Mesothelial cell of epicardium (in vitro differentiated cells): Measurements from ENCODE around the gene GCA. TPM values are rescaled to one million over a fixed set of nuclear protein-coding genes. Genes with fewer than 3 reads are reported as not detected.
A peak's percentile ranks its signal among the peaks of the same experiment; 100 is the strongest.

Source experiments
- DNase-seq, 2 experiments: peaks; one replicate each; pipeline ENCODE4 v3.0.0; 2021; ENCODE audit warnings: low spot score in 2 of 2; ENCODE audit not compliant: unreplicated experiment in 2 of 2
- H3K27ac Mint-ChIP-seq: 2 replicates; pipeline ENCODE4 v1.8.0; 2021; ENCODE audit warnings: mixed read lengths
- H3K27me3 Mint-ChIP-seq: 2 replicates; pipeline ENCODE4 v1.8.0; 2021; ENCODE audit warnings: low read depth, mixed read lengths
- H3K36me3 Mint-ChIP-seq: 2 replicates; pipeline ENCODE4 v1.8.0; 2021; ENCODE audit warnings: mixed read lengths
- H3K4me1 Mint-ChIP-seq: 2 replicates; pipeline ENCODE4 v1.8.0; 2021; ENCODE audit warnings: mixed read lengths
- H3K4me3 Mint-ChIP-seq: 2 replicates; pipeline ENCODE4 v1.8.0; 2021; ENCODE audit warnings: mild to moderate bottlenecking, moderate library complexity, mixed read lengths
- H3K9me3 Mint-ChIP-seq: 2 replicates; pipeline ENCODE4 v1.8.0; 2021; ENCODE audit warnings: mixed read lengths
- CTCF ChIP-seq: fragments of 200-600 bp; sonication (generic); IDR thresholded peaks from one replicate; pipeline ENCODE4 v1.5.0; 2021; ENCODE audit warnings: antibody characterized with exemption; ENCODE audit not compliant: unreplicated experiment
- total RNA-seq: library from RNA; stranded (reverse); gene quantifications from 3 replicates; pipeline ENCODE4 v1.2.1, GENCODE V29; 2021

Gene GCA
- total RNA-seq, 1 donor from 2014 or later: 40.5 TPM

- Mint-ChIP-seq H3K4me3 (no peak overlapping the region), H3K27me3 (peaks cover 7% of the 10 kb centered on the region), H3K27ac (no peak overlapping the region), H3K9me3 (no peaks in the 10 kb centered on the region), H3K36me3 (no peaks in the 10 kb centered on the region), H3K4me1 (peaks cover 23% of the 10 kb centered on the region)
- no peak for TF ChIP-seq CTCF
- no peak for DNase-seq
These were observed 22.9 kb upstream of the GCA start for GRCh38 chr2:162320864-162321517.

GRCh38 chr2:162324953-162325352 lies 19.0 kb upstream of the GCA start:
- TF ChIP-seq CTCF: no peak
- H3K4me1 Mint-ChIP-seq: peaks cover 3% of the 10 kb centered on the region
- peaks cover 2% of the 10 kb centered on the region for H3K27me3 Mint-ChIP-seq
- H3K9me3 Mint-ChIP-seq: no peaks in the 10 kb centered on the region
- no peaks in the 10 kb centered on the region for H3K36me3 Mint-ChIP-seq
- no peak overlapping the region for H3K4me3 Mint-ChIP-seq
- DNase-seq: no peak
- no peak overlapping the region for H3K27ac Mint-ChIP-seq

- no peak overlapping the region for H3K4me3 Mint-ChIP-seq
- H3K27me3 Mint-ChIP-seq: no peaks in the 10 kb centered on the region
- peaks cover 3% of the 10 kb centered on the region for H3K4me1 Mint-ChIP-seq
- H3K36me3 Mint-ChIP-seq: no peaks in the 10 kb centered on the region
- H3K9me3 Mint-ChIP-seq: no peaks in the 10 kb centered on the region
- DNase-seq: no peak
- no peak overlapping the region for H3K27ac Mint-ChIP-seq
- TF ChIP-seq CTCF: peak; percentile 31
These were observed 16.7 kb upstream of the GCA start for GRCh38 chr2:162327134-162327769.

GRCh38 chr2:162327806-162328205 lies 16.1 kb upstream of the GCA start:
- TF ChIP-seq CTCF: no peak
- no peak for DNase-seq
- Mint-ChIP-seq H3K4me1 (peaks cover 3% of the 10 kb centered on the region), H3K36me3 (no peaks in the 10 kb centered on the region), H3K4me3 (no peak overlapping the region), H3K27ac (no peak overlapping the region), H3K27me3 (no peaks in the 10 kb centered on the region), H3K9me3 (no peaks in the 10 kb centered on the region)

- H3K4me3 Mint-ChIP-seq: no peak overlapping the region
- no peak for TF ChIP-seq CTCF
- H3K36me3 Mint-ChIP-seq: no peaks in the 10 kb centered on the region
- no peak overlapping the region for H3K27ac Mint-ChIP-seq
- no peaks in the 10 kb centered on the region for H3K27me3 Mint-ChIP-seq
- peaks cover 3% of the 10 kb centered on the region for H3K4me1 Mint-ChIP-seq
- no peak for DNase-seq
- H3K9me3 Mint-ChIP-seq: no peaks in the 10 kb centered on the region
These were observed 15.3 kb upstream of the GCA start for GRCh38 chr2:162328424-162329157.
